Kidney (tissue), 14 donors: ENCODE results near the gene CEP295NL. TPM values are rescaled to one million over a fixed set of nuclear protein-coding genes. Genes with fewer than 3 reads are reported as not detected.
A peak's percentile ranks its signal among the peaks of the same experiment; 100 is the strongest.

Source experiments
- DNase-seq, 5 donors: peaks; one replicate each; pipeline ENCODE4 v3.0.0-alpha.2; 2013 to 2020
- FAIRE-seq: peaks from 2 replicates; lab custom pipeline; 2012; peaks lifted over from hg19 to GRCh38; lab: Jason Lieb, UNC
- H3K27ac ChIP-seq, 2 donors: one replicate each; pipeline ENCODE4 v1.7.0; 2013; ENCODE audit warnings: low read depth in 2 of 2, low read length in 2 of 2, inconsistent platforms in 1 of 2
- H3K27me3 ChIP-seq: one replicate; pipeline ENCODE4 v1.7.1; 2013; ENCODE audit warnings: low read length, inconsistent platforms; ENCODE audit not compliant: control insufficient read depth, insufficient read depth
- H3K36me3 ChIP-seq, 3 donors: one replicate each; pipeline versions ENCODE4 v1.7.0 to v1.7.1; 2013; ENCODE audit warnings: low read length in 3 of 3, control low read depth in 1 of 3, inconsistent platforms in 1 of 3; ENCODE audit not compliant: insufficient read depth in 3 of 3, control insufficient read depth in 2 of 3
- H3K4me1 ChIP-seq, 3 donors: one replicate each; pipeline versions ENCODE4 v1.7.0 to v1.7.1; 2013; ENCODE audit warnings: low read length in 3 of 3, inconsistent platforms in 1 of 3, low read depth in 1 of 3; ENCODE audit not compliant: control insufficient read depth in 2 of 3, insufficient read depth in 2 of 3
- H3K4me3 ChIP-seq, 3 donors: one replicate each; pipeline versions ENCODE4 v1.7.0 to v1.8.1; 2013; ENCODE audit warnings: low read length in 3 of 3, control low read depth in 1 of 3, inconsistent platforms in 1 of 3
- H3K9ac ChIP-seq, 3 donors: one replicate each; pipeline versions ENCODE4 v1.7.0 to v1.7.1; 2013; ENCODE audit warnings: low read length in 3 of 3, control low read depth in 1 of 3, inconsistent platforms in 1 of 3
- H3K9me3 ChIP-seq, 3 donors: one replicate each; pipeline versions ENCODE4 v1.7.0 to v1.7.1; 2013; ENCODE audit warnings: low read length in 3 of 3, control low read depth in 1 of 3, inconsistent platforms in 1 of 3; ENCODE audit not compliant: control insufficient read depth in 2 of 3, insufficient read depth in 1 of 3
- intact Hi-C: fragments of 100-400 bp; cut with DNase I; formaldehyde crosslinking; loops from one replicate; pipeline ENCODE4 v1.11.1; 2022
- polyA plus RNA-seq: library from polyadenylated mRNA; stranded (reverse); fragments of 350-450 nt; fragmentation: Illumina TruSeq; extraction: RNeasy Lipid Tissue Mini Kit (QIAGEN cat#74804); gene quantifications from one replicate; pipeline ENCODE4 v1.2.3, GENCODE V29; 2014; ENCODE audit warnings: low read depth, low replicate concordance; ENCODE audit not compliant: insufficient read depth
- total RNA-seq: library from RNA; stranded (reverse); fragmentation: NEBNext Ultra II Directional; extraction: Animal tissue kit (Norgen Biotek cat#: 25700); gene quantifications from one replicate; pipeline ENCODE4 v1.2.1, GENCODE V29; 2021
- TF ChIP-seq, protein P1 (sequence below): IDR thresholded peaks from 3 replicates; pipeline ENCODE4 v1.5.1; 2012; ENCODE audit warnings: mild to moderate bottlenecking, moderate library complexity, borderline replicate concordance; ENCODE audit not compliant: insufficient read depth; ENCODE audit errors: extremely low read depth
- donor health status: control.
- donor health status: control.
- donor health status: control.
- donor health status: control.
- donor health status: control.
- donor health status: DM: yes; HTN: yes; CAD: no.
- donor health status: Normal renal cell carcinoma (clear cell type).

CEP295NL gene
- total and polyA plus RNA-seq, 2 donors from 2014 or later: 3.6 TPM; not detected in 1

- H3K9ac ChIP-seq: no peak overlapping the region
- peak in 3 of 5 donors; percentile 58 to 78 (median 77) for DNase-seq
- no peak overlapping the region for H3K27ac ChIP-seq
- no peaks in the 10 kb centered on the region for H3K27me3 ChIP-seq
- TF ChIP-seq, protein P1, sequence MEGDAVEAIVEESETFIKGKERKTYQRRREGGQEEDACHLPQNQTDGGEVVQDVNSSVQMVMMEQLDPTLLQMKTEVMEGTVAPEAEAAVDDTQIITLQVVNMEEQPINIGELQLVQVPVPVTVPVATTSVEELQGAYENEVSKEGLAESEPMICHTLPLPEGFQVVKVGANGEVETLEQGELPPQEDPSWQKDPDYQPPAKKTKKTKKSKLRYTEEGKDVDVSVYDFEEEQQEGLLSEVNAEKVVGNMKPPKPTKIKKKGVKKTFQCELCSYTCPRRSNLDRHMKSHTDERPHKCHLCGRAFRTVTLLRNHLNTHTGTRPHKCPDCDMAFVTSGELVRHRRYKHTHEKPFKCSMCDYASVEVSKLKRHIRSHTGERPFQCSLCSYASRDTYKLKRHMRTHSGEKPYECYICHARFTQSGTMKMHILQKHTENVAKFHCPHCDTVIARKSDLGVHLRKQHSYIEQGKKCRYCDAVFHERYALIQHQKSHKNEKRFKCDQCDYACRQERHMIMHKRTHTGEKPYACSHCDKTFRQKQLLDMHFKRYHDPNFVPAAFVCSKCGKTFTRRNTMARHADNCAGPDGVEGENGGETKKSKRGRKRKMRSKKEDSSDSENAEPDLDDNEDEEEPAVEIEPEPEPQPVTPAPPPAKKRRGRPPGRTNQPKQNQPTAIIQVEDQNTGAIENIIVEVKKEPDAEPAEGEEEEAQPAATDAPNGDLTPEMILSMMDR: no peak
- peaks cover 0 to 2% (median 0%) of the 10 kb centered on the region in 3 donors for H3K36me3 ChIP-seq
- peaks cover 0 to 11% (median 3%) of the 10 kb centered on the region in 3 donors for H3K4me1 ChIP-seq
- H3K4me3 ChIP-seq: no peak overlapping the region
- no peaks in the 10 kb centered on the region for H3K9me3 ChIP-seq
- intact Hi-C loops: no loop called here
- no peak for FAIRE-seq
These were observed 27.5 kb downstream of the CEP295NL start for GRCh38 chr17:78875363-78876093.

- no peak for FAIRE-seq
- Histone ChIP-seq H3K27ac (peak overlapping the region in 1 of 2 donors; percentile 61), H3K9me3 (no peaks in the 10 kb centered on the region), H3K4me3 (no peak overlapping the region), H3K36me3 (peaks cover 0 to 2% (median 0%) of the 10 kb centered on the region in 3 donors), H3K9ac (no peak overlapping the region), H3K4me1 (peaks cover 0 to 5% (median 3%) of the 10 kb centered on the region in 3 donors), H3K27me3 (no peaks in the 10 kb centered on the region)
- TF ChIP-seq, protein P1: no peak
- peak in 3 of 5 donors; percentile 29 to 67 (median 39) for DNase-seq
- intact Hi-C loops: no loop called here
These were observed 29.3 kb downstream of the CEP295NL start for GRCh38 chr17:78873519-78874340.

- Histone ChIP-seq H3K4me3 (no peak overlapping the region), H3K9me3 (no peaks in the 10 kb centered on the region), H3K4me1 (peaks cover 0 to 5% (median 3%) of the 10 kb centered on the region in 3 donors), H3K27me3 (no peaks in the 10 kb centered on the region), H3K36me3 (peaks cover 0 to 2% (median 0%) of the 10 kb centered on the region in 3 donors), H3K27ac (no peak overlapping the region), H3K9ac (no peak overlapping the region)
- DNase-seq: no peak
- FAIRE-seq: no peak
- TF ChIP-seq, protein P1: no peak
- intact Hi-C loops: no loop called here
These were observed 30.5 kb downstream of the CEP295NL start for GRCh38 chr17:78872486-78872885.
